GM12878 (cell line): Measurements from ENCODE around the gene ITGAD. TPM values are rescaled to one million over a fixed set of nuclear protein-coding genes. Genes with fewer than 3 reads are reported as not detected.

ENCODE experiments used
- ATAC-seq: fragments of 200-7000 bp; cut with Tn5 transposase; 3 replicates; pipeline ENCODE4 v1.9.1; 2020; ENCODE audit warnings: mild to moderate bottlenecking, moderate library complexity
- BruUV-seq: library from RNA; stranded (reverse); fragments of 400-500 nt; replicated peaks from 2 replicates; lab custom pipeline; 2021; lab: Mats Ljungman, UMichigan
- CTCF ChIA-PET: fragments of 300-600 bp; sonication (Branson Sonifier 250); formaldehyde crosslinking; extraction: SDS; loops from one replicate; lab custom pipeline; 2021; ENCODE audit warnings: inconsistent platforms; lab: Yijun Ruan, JAX
- POLR2A ChIA-PET: fragments of 350-600 bp; formaldehyde crosslinking; extraction: SDS; loops from one replicate; lab custom pipeline; 2021; ENCODE audit warnings: inconsistent platforms; lab: Charles Lee
- RAD21 ChIA-PET: fragments of 300-600 bp; sonication (Branson Sonifier 250); formaldehyde crosslinking; loops from one replicate; lab custom pipeline; 2023; ENCODE audit warnings: antibody characterized with exemption; ENCODE audit not compliant: unreplicated experiment; lab: Charles Lee
- SMC1A ChIA-PET: fragments of 300-600 bp; sonication (Branson Sonifier 250); formaldehyde crosslinking; loops from one replicate; lab custom pipeline; 2023; ENCODE audit not compliant: unreplicated experiment, uncharacterized antibody; lab: Charles Lee
- DNase-seq: peaks from one replicate; pipeline ENCODE4 v3.0.0-alpha.2; 2011; ENCODE audit warnings: low read depth, low spot score
- FAIRE-seq: peaks from 3 replicates; lab custom pipeline; 2011; peaks lifted over from hg19 to GRCh38; lab: Jason Lieb, UNC
- H2AFZ ChIP-seq: 2 replicates; pipeline ENCODE4 v1.6.0; 2011; ENCODE audit warnings: low read depth, low read length, control low read depth; ENCODE audit not compliant: control insufficient read depth
- H3K27ac ChIP-seq: 2 replicates; pipeline ENCODE4 v1.5.1; 2011; ENCODE audit warnings: control low read depth; ENCODE audit not compliant: control insufficient read depth, insufficient read depth
- H3K27me3 ChIP-seq, 2 experiments: replicated peaks in 1 of 2; 2 replicates each; pipeline versions ENCODE4 v1.6.0 to v1.6.1; 2011; ENCODE audit warnings: low read length in 1 of 2; ENCODE audit not compliant: control insufficient read depth in 2 of 2, insufficient read depth in 2 of 2
- H3K36me3 ChIP-seq, 2 experiments: 2 replicates each; pipeline ENCODE4 v1.5.1; 2011; ENCODE audit warnings: low read length in 1 of 2; ENCODE audit not compliant: control insufficient read depth in 2 of 2, insufficient read depth in 2 of 2
- H3K4me1 ChIP-seq: 2 replicates; pipeline ENCODE4 v1.6.1; 2011; ENCODE audit warnings: mild to moderate bottlenecking, low read length, moderate library complexity, mixed read lengths; ENCODE audit not compliant: control insufficient read depth, insufficient read depth
- H3K4me2 ChIP-seq: 2 replicates; pipeline ENCODE4 v1.6.0; 2011; ENCODE audit warnings: control low read depth; ENCODE audit not compliant: control insufficient read depth, insufficient read depth
- H3K4me3 ChIP-seq: fragments of 200-600 bp; sonication (generic); 2 replicates; pipeline ENCODE4 v1.5.1; 2016
- H3K79me2 ChIP-seq: 2 replicates; pipeline ENCODE4 v1.6.0; 2011; ENCODE audit warnings: low read length; ENCODE audit not compliant: control insufficient read depth, insufficient read depth
- H3K9ac ChIP-seq: 2 replicates; pipeline ENCODE4 v1.8.0; 2011; ENCODE audit warnings: low read length, control low read depth, mixed read lengths; ENCODE audit not compliant: control insufficient read depth, insufficient read depth
- H3K9me3 ChIP-seq: replicated peaks from 3 replicates; pipeline ENCODE4 v1.5.1; 2011; ENCODE audit warnings: mild to moderate bottlenecking, low read length; ENCODE audit not compliant: control insufficient read depth, insufficient read depth
- H4K20me1 ChIP-seq: 2 replicates; pipeline ENCODE4 v1.6.0; 2011; ENCODE audit not compliant: control insufficient read depth, insufficient read depth
- CREB1 ChIP-seq: IDR thresholded peaks from 2 replicates; pipeline ENCODE4 v1.6.1; 2012; ENCODE audit warnings: low read depth, mild to moderate bottlenecking, inconsistent platforms
- EZH2 ChIP-seq: IDR thresholded peaks from 2 replicates; pipeline ENCODE4 v1.6.1; 2012; ENCODE audit warnings: low read depth, mild to moderate bottlenecking, control low read depth, inconsistent platforms, low read length, borderline replicate concordance; ENCODE audit not compliant: control insufficient read depth
- IRF3 ChIP-seq: fragments of 450-650 bp; IDR thresholded peaks from 2 replicates; pipeline ENCODE4 v1.6.1; 2014; ENCODE audit warnings: mild to moderate bottlenecking
- NRF1 ChIP-seq: conservative IDR thresholded peaks from 2 replicates; pipeline ENCODE4 v1.6.1; 2011; ENCODE audit warnings: mild to moderate bottlenecking, low read depth, low read length, improper control_type of control experiment
- RAD21 ChIP-seq: IDR thresholded peaks from 2 replicates; pipeline ENCODE4 v1.6.1; 2011; ENCODE audit warnings: mild to moderate bottlenecking, low read depth, low read length, moderate library complexity; ENCODE audit not compliant: insufficient read depth
- ZBTB40 ChIP-seq: fragments of 450-650 bp; IDR thresholded peaks from 2 replicates; pipeline ENCODE4 v1.6.1; 2016; ENCODE audit warnings: mild to moderate bottlenecking, moderate library complexity, borderline replicate concordance
- WGBS: methylation state at CpG from one replicate; pipeline ENCODE4 v1.1.6; 2016; ENCODE audit warnings: low lambda C conversion rate; ENCODE audit not compliant: insufficient replicate concordance, insufficient coverage; ENCODE audit errors: missing lambda C conversion rate; 5-methylcytosine and 5-hydroxymethylcytosine counted together
- in situ Hi-C: fragments of 300-500 bp; cut with MboI; formaldehyde crosslinking; loops from 9 replicates; pipeline ENCODE4 v1.14.3; 2018; ENCODE audit warnings: mixed read lengths
- intact Hi-C: fragments of 100-400 bp; cut with micrococcal nuclease; formaldehyde crosslinking; loops from one replicate; pipeline ENCODE4 v1.14.2; 2022; ENCODE audit not compliant: unreplicated experiment
- polyA plus RNA-seq, 11 experiments: library from polyadenylated mRNA; depleted of rRNA in 4 of 11; unstranded in 6 of 11; stranded (reverse) in 5 of 11; fragments of >200 nt; fragmentation: Nextera tagmentation in 4 of 11; fragmentation: Illumina TruSeq in 1 of 11; extraction: Ambion mirVana in 4 of 11; extraction: Trizol in 1 of 11; gene quantifications; 1 replicate in 1 of 11; 2 replicates in 10 of 11; pipeline versions ENCODE4 v1.2.1 to v1.2.3, GENCODE V29; 2011 to 2016; ENCODE audit warnings: inconsistent platforms in 2 of 11, missing spikeins in 2 of 11, low read depth in 1 of 11
- total RNA-seq, 4 experiments: library from RNA; depleted of rRNA in 3 of 4; stranded (reverse); fragments of >200 nt in 3 of 4; fragmentation: Illumina TruSeq in 1 of 4; extraction: Trizol in 1 of 4; gene quantifications; 2 replicates each; pipeline versions ENCODE4 v1.2.1 to v1.2.3, GENCODE V29; 2013 to 2021

The ITGAD gene
- total and polyA plus RNA-seq, 10 of the 15 experiments (the other 5 are each of a cell fraction or from before 2014, with no cell fraction given), result 0.29 to 4.0 (median 1.2) TPM

- DNase-seq (no peak), ATAC-seq (no peak), FAIRE-seq (no peak)
- H2AFZ ChIP-seq, result no peak overlapping the region
- peaks cover 0 to 20% of the 10 kb centered on the region in 2 experiments; a peak in 3 of 4 replicates for H3K36me3 ChIP-seq
- 0 out of 2 replicates have a peak, but pooled peaks cover 4% of the 10 kb centered on the region for H3K4me1 ChIP-seq
- H3K27ac ChIP-seq, result no peak overlapping the region
- H4K20me1 ChIP-seq, result no peaks in the 10 kb centered on the region
- H3K27me3 ChIP-seq, result no peaks in the 10 kb centered on the region
- intact Hi-C loops (no loop called here), in situ Hi-C loops (no loop called here)
- no peak overlapping the region for H3K9ac ChIP-seq
- RAD21 ChIA-PET, result no interaction called here
- WGBS, result 92% methylated on average over 19 of the region's 20 CpGs
- H3K9me3 ChIP-seq, result no peaks in the 10 kb centered on the region
- SMC1A ChIA-PET, result no interaction called here
- POLR2A ChIA-PET, result no interaction called here
- no peak overlapping the region for H3K4me3 ChIP-seq
- CTCF ChIA-PET, result no interaction called here
- BruUV-seq, result no TSS peak
- no peak for TF ChIP-seq IRF3
- no peak for TF ChIP-seq EZH2
- no peak for TF ChIP-seq ZBTB40
- TF ChIP-seq RAD21, result no peak
- no peak for TF ChIP-seq CREB1
- TF ChIP-seq NRF1, result no peak
- TF ChIP-seq, all 136 proteins: peak for 0
- Histone ChIP-seq H3K4me2 (no peak overlapping the region), H3K79me2 (0 out of 2 replicates have a peak, but pooled peaks cover 3% of the 10 kb centered on the region)
Observed at GRCh38 chr16:31465788-31466370, 72.7 kb downstream of the ITGAD start.
